K562 (cell line): ENCODE results near the gene ANKRD45. TPM values are rescaled to one million over a fixed set of nuclear protein-coding genes. Genes with fewer than 3 reads are reported as not detected.
A peak's percentile ranks its signal among the peaks of the same experiment; 100 is the strongest.

ENCODE experiments used
- ASH1L ChIP-seq: fragments of 450-650 bp; IDR thresholded peaks from 2 replicates; pipeline ENCODE4 v1.6.1; 2018; ENCODE audit warnings: borderline replicate concordance, mild to moderate bottlenecking, low read depth; ENCODE audit not compliant: partially characterized antibody
- BACH1 ChIP-seq: fragments of 200-800 bp; sonication (Bioruptor generic); IDR thresholded peaks from 2 replicates; pipeline ENCODE4 v1.6.1; 2016; ENCODE audit warnings: missing genetic modification characterization, missing compliant biosample characterization
- C11orf30 ChIP-seq: fragments of 450-650 bp; IDR thresholded peaks from 2 replicates; pipeline ENCODE4 v1.6.1; 2016; ENCODE audit warnings: low read depth, mild to moderate bottlenecking
- CHCHD3 ChIP-seq: fragments of 250-450 bp; sonication (Bioruptor Pico); IDR thresholded peaks from 2 replicates; pipeline ENCODE4 v2.1.2; 2022; ENCODE audit warnings: mild to moderate bottlenecking
- FOXA3 ChIP-seq, 2 experiments: fragments of 450-650 bp in 1 of 2; sonication (generic) in 1 of 2; formaldehyde crosslinking; IDR thresholded peaks in 1 of 2; conservative IDR thresholded peaks in 1 of 2; 2 replicates each; pipeline versions ENCODE4 v1.4.0 to v1.8.0; 2020 to 2022; ENCODE audit warnings: mild to moderate bottlenecking in 2 of 2, missing genetic modification reagents in 1 of 2
- FUS ChIP-seq: fragments of 200-400 bp; formaldehyde crosslinking; optimal IDR thresholded peaks from 2 replicates; pipeline ENCODE3; 2017; ENCODE audit warnings: low read depth, low read length
- GABPB2 ChIP-seq: fragments of 250-450 bp; sonication (Bioruptor Pico); conservative IDR thresholded peaks from 2 replicates; pipeline ENCODE4 v1.5.1; 2021; ENCODE audit warnings: mild to moderate bottlenecking
- MAFG ChIP-seq: fragments of 450-650 bp; conservative IDR thresholded peaks from 2 replicates; pipeline ENCODE4 v1.6.1; 2016; ENCODE audit warnings: missing genetic modification characterization, missing compliant biosample characterization
- MTA1 ChIP-seq: fragments of 450-650 bp; IDR thresholded peaks from 2 replicates; pipeline ENCODE4 v1.6.1; 2017; ENCODE audit warnings: borderline replicate concordance
- MTF1 ChIP-seq: fragments of 250-450 bp; sonication (Bioruptor Pico); IDR thresholded peaks from 2 replicates; pipeline ENCODE4 v1.9.0; 2021; ENCODE audit warnings: moderate library complexity, mild to moderate bottlenecking, inconsistent platforms, borderline replicate concordance
- NFE2L1 ChIP-seq: fragments of 450-650 bp; IDR thresholded peaks from 2 replicates; pipeline ENCODE4 v1.6.1; 2016; ENCODE audit warnings: missing genetic modification characterization, low read depth, mild to moderate bottlenecking, missing compliant biosample characterization, moderate library complexity, borderline replicate concordance
- POLR2H ChIP-seq: IDR thresholded peaks from 2 replicates; pipeline ENCODE4 v1.6.1; 2016; ENCODE audit warnings: missing genetic modification characterization, low read depth, mild to moderate bottlenecking, control low read depth, missing compliant biosample characterization, moderate library complexity
- POLR3A ChIP-seq: IDR thresholded peaks from 2 replicates; pipeline ENCODE4 v1.6.1; 2011; ENCODE audit warnings: borderline replicate concordance, mild to moderate bottlenecking, moderate library complexity; ENCODE audit not compliant: insufficient read length, insufficient read depth; ENCODE audit errors: extremely low read depth
- SAFB ChIP-seq: fragments of 200-400 bp; formaldehyde crosslinking; IDR thresholded peaks from 2 replicates; pipeline ENCODE4 v1.6.1; 2017; ENCODE audit warnings: low read depth, low read length, borderline replicate concordance
- SMAD2 ChIP-seq: fragments of 150-350 bp; IDR thresholded peaks from 2 replicates; pipeline ENCODE4 v1.6.1; 2014; ENCODE audit warnings: low read depth, mild to moderate bottlenecking, low read length
- TCF7 ChIP-seq: sonication (generic); IDR thresholded peaks from 2 replicates; pipeline ENCODE4 v1.6.1; 2016; ENCODE audit warnings: antibody characterized with exemption, borderline replicate concordance
- ZKSCAN8 ChIP-seq: fragments of 200-800 bp; sonication (Bioruptor generic); IDR thresholded peaks from 2 replicates; pipeline ENCODE4 v1.6.1; 2016; ENCODE audit warnings: missing genetic modification characterization, missing compliant biosample characterization
- ZNF24 ChIP-seq: fragments of 450-650 bp; IDR thresholded peaks from 2 replicates; pipeline ENCODE4 v1.6.1; 2016
- ZNF316 ChIP-seq: fragments of 450-650 bp; IDR thresholded peaks from 2 replicates; pipeline ENCODE4 v1.6.1; 2016
- polyA plus RNA-seq, 8 experiments: library from polyadenylated mRNA; depleted of rRNA in 4 of 8; stranded (reverse) in 5 of 8; unstranded in 3 of 8; fragments of >200 nt; fragmentation: Nextera tagmentation in 2 of 8; fragmentation: Illumina TruSeq in 1 of 8; extraction: Ambion mirVana in 2 of 8; extraction: Trizol in 1 of 8; gene quantifications; 2 replicates each; pipeline versions ENCODE4 v1.2.1 to v1.2.3, GENCODE V29; 2011 to 2014; ENCODE audit warnings: inconsistent platforms in 1 of 8, missing spikeins in 1 of 8
- total RNA-seq, 7 experiments: library from RNA; depleted of rRNA in 6 of 7; stranded (reverse); fragments of >200 nt in 6 of 7; fragmentation: Illumina TruSeq in 2 of 7; extraction: Trizol in 2 of 7; gene quantifications; 2 replicates each; pipeline versions ENCODE4 v1.2.1 to v1.2.3, GENCODE V29; 2011 to 2021; ENCODE audit warnings: low replicate concordance in 1 of 7
- TF ChIP-seq, protein P1 (sequence below), 2 experiments: fragments of 250-450 bp in 1 of 2; fragments of 450-650 bp in 1 of 2; sonication (Bioruptor Pico) in 1 of 2; IDR thresholded peaks; 2 replicates each; pipeline versions ENCODE4 v1.6.1 to v1.8.0; 2016 to 2021; ENCODE audit warnings: mild to moderate bottlenecking in 2 of 2, moderate library complexity in 2 of 2, missing compliant biosample characterization in 1 of 2, missing genetic modification characterization in 1 of 2
- TF ChIP-seq, protein P2 (sequence below): fragments of 250-450 bp; sonication (Bioruptor Pico); IDR thresholded peaks from 2 replicates; pipeline ENCODE4 v1.8.0; 2022; ENCODE audit warnings: inconsistent platforms
- TF ChIP-seq, protein P3 (sequence below): fragments of 250-450 bp; sonication (Bioruptor Pico); IDR thresholded peaks from 2 replicates; pipeline ENCODE4 v1.6.1; 2021; ENCODE audit warnings: mild to moderate bottlenecking
- TF ChIP-seq, protein P4 (sequence below): sonication (generic); formaldehyde crosslinking; IDR thresholded peaks from 2 replicates; pipeline ENCODE4 v1.8.1; 2022; ENCODE audit warnings: missing genetic modification reagents
- TF ChIP-seq, protein P5 (sequence below): fragments of 450-650 bp; IDR thresholded peaks from 2 replicates; pipeline ENCODE4 v1.6.1; 2016; ENCODE audit warnings: missing biosample characterization, missing genetic modification characterization

ANKRD45 gene
- total and polyA plus RNA-seq, 9 of the 15 experiments (the other 6 are each of a cell fraction or from before 2014, with no cell fraction given): 0.10 to 0.30 (median 0.11) TPM; not detected in 2

DNA sequence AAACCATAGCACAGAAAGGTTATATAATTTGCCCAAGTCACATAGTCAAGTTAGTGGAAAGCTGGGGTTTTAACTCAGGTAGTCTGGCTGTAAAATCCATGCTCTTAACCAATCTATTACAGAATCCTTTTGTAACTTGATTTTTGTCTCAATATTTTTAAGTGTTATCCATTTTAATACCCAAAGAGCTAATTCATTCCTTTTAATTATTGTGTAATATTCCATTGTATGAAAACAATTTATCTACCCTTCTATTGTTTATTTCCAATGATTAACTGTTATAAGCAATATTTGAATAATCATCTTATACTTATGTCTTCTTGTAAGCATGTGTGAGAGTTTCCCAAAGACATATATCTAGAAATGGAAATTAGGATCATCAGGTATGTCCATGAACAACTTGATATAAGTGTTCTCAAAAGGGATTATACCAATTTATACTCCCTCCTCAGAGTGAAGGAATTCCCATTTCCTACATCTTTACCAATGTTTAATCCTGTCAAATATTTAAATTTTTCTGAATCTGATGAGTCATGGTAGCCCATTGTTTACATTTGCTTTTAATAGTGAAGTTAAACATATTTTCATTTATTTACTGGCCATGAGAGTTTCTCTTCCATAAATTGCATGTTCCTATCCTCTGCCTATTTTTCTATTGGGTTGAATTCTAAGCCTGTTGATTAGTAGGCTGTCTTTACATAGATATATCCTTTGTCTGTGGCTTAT, 20.6 kb downstream of the ANKRD45 start (continued):
- TF ChIP-seq POLR2H (tag) (no peak), NFE2L1 (tag) (peak; percentile 69), GABPB2 (CRISPR knock-in tag) (no peak), FOXA3 (CRISPR knock-in tag; conservative IDR thresholded peaks at IDR 0.05 in 1 of 2, IDR thresholded peaks at IDR 0.05 in 1 of 2) (no peak), POLR3A (no peak), MAFG (peak; percentile 82), BACH1 (tag) (peak; percentile 46; the same call in 1 of the 2 replicates), SMAD2 (no peak), MTA1 (no peak), SAFB (no peak), ZKSCAN8 (CRISPR knock-in tag) (no peak), ZNF316 (peak; percentile 65), FUS (no peak), C11orf30 (peak; percentile 21; the same call in 1 of the 2 replicates), ASH1L (no peak), MTF1 (no peak), TCF7 (no peak), ZNF24 (no peak), CHCHD3 (CRISPR knock-in tag) (no peak)
- TF ChIP-seq, protein P1, sequence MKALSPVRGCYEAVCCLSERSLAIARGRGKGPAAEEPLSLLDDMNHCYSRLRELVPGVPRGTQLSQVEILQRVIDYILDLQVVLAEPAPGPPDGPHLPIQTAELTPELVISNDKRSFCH (CRISPR knock-in tag; IDR thresholded peaks at IDR 0.05): no peak
- TF ChIP-seq, protein P1 (tag; IDR thresholded peaks at IDR 0.05): no peak
- TF ChIP-seq, protein P2, sequence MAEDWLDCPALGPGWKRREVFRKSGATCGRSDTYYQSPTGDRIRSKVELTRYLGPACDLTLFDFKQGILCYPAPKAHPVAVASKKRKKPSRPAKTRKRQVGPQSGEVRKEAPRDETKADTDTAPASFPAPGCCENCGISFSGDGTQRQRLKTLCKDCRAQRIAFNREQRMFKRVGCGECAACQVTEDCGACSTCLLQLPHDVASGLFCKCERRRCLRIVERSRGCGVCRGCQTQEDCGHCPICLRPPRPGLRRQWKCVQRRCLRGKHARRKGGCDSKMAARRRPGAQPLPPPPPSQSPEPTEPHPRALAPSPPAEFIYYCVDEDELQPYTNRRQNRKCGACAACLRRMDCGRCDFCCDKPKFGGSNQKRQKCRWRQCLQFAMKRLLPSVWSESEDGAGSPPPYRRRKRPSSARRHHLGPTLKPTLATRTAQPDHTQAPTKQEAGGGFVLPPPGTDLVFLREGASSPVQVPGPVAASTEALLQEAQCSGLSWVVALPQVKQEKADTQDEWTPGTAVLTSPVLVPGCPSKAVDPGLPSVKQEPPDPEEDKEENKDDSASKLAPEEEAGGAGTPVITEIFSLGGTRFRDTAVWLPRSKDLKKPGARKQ: no peak
- TF ChIP-seq, protein P3, sequence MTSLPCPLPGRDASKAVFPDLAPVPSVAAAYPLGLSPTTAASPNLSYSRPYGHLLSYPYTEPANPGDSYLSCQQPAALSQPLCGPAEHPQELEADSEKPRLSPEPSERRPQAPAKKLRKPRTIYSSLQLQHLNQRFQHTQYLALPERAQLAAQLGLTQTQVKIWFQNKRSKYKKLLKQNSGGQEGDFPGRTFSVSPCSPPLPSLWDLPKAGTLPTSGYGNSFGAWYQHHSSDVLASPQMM (CRISPR knock-in tag): no peak
- TF ChIP-seq, protein P4, sequence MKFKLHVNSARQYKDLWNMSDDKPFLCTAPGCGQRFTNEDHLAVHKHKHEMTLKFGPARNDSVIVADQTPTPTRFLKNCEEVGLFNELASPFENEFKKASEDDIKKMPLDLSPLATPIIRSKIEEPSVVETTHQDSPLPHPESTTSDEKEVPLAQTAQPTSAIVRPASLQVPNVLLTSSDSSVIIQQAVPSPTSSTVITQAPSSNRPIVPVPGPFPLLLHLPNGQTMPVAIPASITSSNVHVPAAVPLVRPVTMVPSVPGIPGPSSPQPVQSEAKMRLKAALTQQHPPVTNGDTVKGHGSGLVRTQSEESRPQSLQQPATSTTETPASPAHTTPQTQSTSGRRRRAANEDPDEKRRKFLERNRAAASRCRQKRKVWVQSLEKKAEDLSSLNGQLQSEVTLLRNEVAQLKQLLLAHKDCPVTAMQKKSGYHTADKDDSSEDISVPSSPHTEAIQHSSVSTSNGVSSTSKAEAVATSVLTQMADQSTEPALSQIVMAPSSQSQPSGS: no peak
- TF ChIP-seq, protein P5, sequence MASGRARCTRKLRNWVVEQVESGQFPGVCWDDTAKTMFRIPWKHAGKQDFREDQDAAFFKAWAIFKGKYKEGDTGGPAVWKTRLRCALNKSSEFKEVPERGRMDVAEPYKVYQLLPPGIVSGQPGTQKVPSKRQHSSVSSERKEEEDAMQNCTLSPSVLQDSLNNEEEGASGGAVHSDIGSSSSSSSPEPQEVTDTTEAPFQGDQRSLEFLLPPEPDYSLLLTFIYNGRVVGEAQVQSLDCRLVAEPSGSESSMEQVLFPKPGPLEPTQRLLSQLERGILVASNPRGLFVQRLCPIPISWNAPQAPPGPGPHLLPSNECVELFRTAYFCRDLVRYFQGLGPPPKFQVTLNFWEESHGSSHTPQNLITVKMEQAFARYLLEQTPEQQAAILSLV (tag): no peak
